B cell (primary cell): ENCODE measurements around the gene ICE2. TPM values are rescaled to one million over a fixed set of nuclear protein-coding genes. Genes with fewer than 3 reads are reported as not detected.

Source experiments
- ATAC-seq: fragments of 200-7000 bp; cut with Tn5 transposase; one replicate; pipeline ENCODE4 v1.10.0; 2021; ENCODE audit warnings: low read depth, mild to moderate bottlenecking, moderate number of reproducible peaks, moderate library complexity
- CTCF ChIA-PET: fragments of 350-600 bp; sonication (Branson Sonifier 250); formaldehyde crosslinking; loops from one replicate; lab custom pipeline; 2021; ENCODE audit warnings: antibody characterized with exemption, inconsistent platforms; lab: Charles Lee
- POLR2A ChIA-PET: fragments of 350-600 bp; sonication (Branson Sonifier 250); formaldehyde crosslinking; loops from one replicate; lab custom pipeline; 2021; ENCODE audit warnings: antibody characterized with exemption; lab: Charles Lee
- DNase-seq: peaks from one replicate; pipeline ENCODE4 v3.0.0; 2013
- H2AFZ ChIP-seq: 2 replicates; pipeline ENCODE4 v1.6.1; 2012; ENCODE audit warnings: mild to moderate bottlenecking, low read depth, low read length; ENCODE audit not compliant: insufficient read depth, poor library complexity, severe bottlenecking
- H3K27ac ChIP-seq, 2 donors: 1 replicate in 1 of 2; 2 replicates in 1 of 2; pipeline ENCODE4 v1.5.1; 2012 to 2013; ENCODE audit warnings: low read length in 2 of 2, mild to moderate bottlenecking in 2 of 2, moderate library complexity in 1 of 2
- H3K27me3 ChIP-seq, 4 experiments: fragments of 200-600 bp in 1 of 4; sonication (generic) in 1 of 4; replicated peaks in 1 of 4; 1 replicate in 2 of 4; 2 replicates in 2 of 4; pipeline versions ENCODE4 v1.6.1 to v1.7.0; 2013 to 2016; ENCODE audit warnings: low read length in 3 of 4, mild to moderate bottlenecking in 2 of 4, mixed read lengths in 1 of 4, moderate library complexity in 1 of 4; ENCODE audit not compliant: insufficient read depth in 4 of 4, control insufficient read depth in 3 of 4; ENCODE audit errors: control extremely low read depth in 1 of 4
- H3K36me3 ChIP-seq, 2 experiments: replicated peaks in 1 of 2; 1 replicate in 1 of 2; 2 replicates in 1 of 2; pipeline versions ENCODE4 v1.6.1 to v1.7.1; 2013; ENCODE audit warnings: low read length in 1 of 2; ENCODE audit not compliant: insufficient read depth in 2 of 2, control insufficient read depth in 1 of 2; ENCODE audit errors: control extremely low read depth in 1 of 2, extremely low read depth in 1 of 2
- H3K4me1 ChIP-seq, 2 donors: fragments of 200-600 bp in 1 of 2; sonication (generic) in 1 of 2; 1 replicate in 1 of 2; 2 replicates in 1 of 2; pipeline versions ENCODE4 v1.5.1 to v1.6.1; 2013 to 2017; ENCODE audit warnings: low read length in 2 of 2; ENCODE audit not compliant: control insufficient read depth in 2 of 2, insufficient read depth in 2 of 2
- H3K4me2 ChIP-seq: replicated peaks from 2 replicates; pipeline ENCODE3; 2012; ENCODE audit warnings: mild to moderate bottlenecking, low read depth, low read length; ENCODE audit not compliant: poor library complexity, severe bottlenecking
- H3K4me3 ChIP-seq, 5 experiments: fragments of 200-600 bp in 1 of 5; sonication (generic) in 1 of 5; 1 replicate in 3 of 5; 2 replicates in 2 of 5; pipeline versions ENCODE4 v1.5.1 to v1.7.0; 2011 to 2016; ENCODE audit warnings: low read length in 4 of 5, mild to moderate bottlenecking in 4 of 5, low read depth in 2 of 5, control low read depth in 1 of 5, moderate library complexity in 1 of 5; ENCODE audit not compliant: insufficient read depth in 1 of 5; ENCODE audit errors: control extremely low read depth in 1 of 5, extremely low read depth in 1 of 5
- H3K79me2 ChIP-seq: fragments of 200-600 bp; sonication (generic); one replicate; pipeline ENCODE4 v1.6.0; 2016; ENCODE audit warnings: low read length; ENCODE audit not compliant: control insufficient read depth, insufficient read depth
- H3K9ac ChIP-seq: fragments of 200-600 bp; sonication (generic); 2 replicates; pipeline ENCODE4 v1.6.1; 2017; ENCODE audit warnings: mild to moderate bottlenecking, low read length, moderate library complexity
- H3K9me3 ChIP-seq, 3 donors: one replicate each; pipeline versions ENCODE4 v1.6.1 to v1.7.1; 2013; ENCODE audit warnings: low read length in 2 of 3; ENCODE audit not compliant: control insufficient read depth in 2 of 3, insufficient read depth in 1 of 3; ENCODE audit errors: control extremely low read depth in 1 of 3
- H4K20me1 ChIP-seq: 2 replicates; pipeline ENCODE4 v1.6.0; 2012; ENCODE audit warnings: mild to moderate bottlenecking, low read length; ENCODE audit not compliant: insufficient read depth, control insufficient read depth, poor library complexity, severe bottlenecking
- H3K27ac Mint-ChIP-seq: one replicate; pipeline ENCODE4 v1.8.0; 2021; ENCODE audit warnings: mixed read lengths
- H3K27me3 Mint-ChIP-seq: one replicate; pipeline ENCODE4 v1.8.0; 2021; ENCODE audit warnings: mixed read lengths
- H3K4me1 Mint-ChIP-seq: one replicate; pipeline ENCODE4 v1.8.0; 2021; ENCODE audit warnings: mixed read lengths
- H3K4me3 Mint-ChIP-seq: one replicate; pipeline ENCODE4 v1.8.0; 2021; ENCODE audit warnings: mixed read lengths
- H3K9me3 Mint-ChIP-seq: one replicate; pipeline ENCODE4 v1.8.0; 2022; ENCODE audit warnings: mixed read lengths; ENCODE audit not compliant: insufficient read depth
- EZH2 ChIP-seq: IDR thresholded peaks from 2 replicates; pipeline ENCODE4 v1.6.1; 2012; ENCODE audit warnings: borderline replicate concordance, low read depth, mild to moderate bottlenecking, moderate library complexity, low read length; ENCODE audit not compliant: insufficient read depth, poor library complexity, severe bottlenecking
- WGBS: methylation state at CpG from one replicate; pipeline ENCODE4 v1.1.5; 2013; ENCODE audit warnings: missing lambda C conversion rate; ENCODE audit not compliant: insufficient coverage; 5-methylcytosine and 5-hydroxymethylcytosine counted together
- intact Hi-C: fragments of 100-400 bp; cut with micrococcal nuclease; formaldehyde crosslinking; loops from one replicate; pipeline ENCODE4 v1.10.0; 2022
- polyA plus RNA-seq: library from polyadenylated mRNA; depleted of rRNA; stranded (reverse); fragments of >200 nt; gene quantifications from 2 replicates; pipeline ENCODE4 v1.2.3, GENCODE V29; 2012
- total RNA-seq, 2 donors: library from RNA; stranded (reverse); fragments of 120-200 nt in 1 of 2; gene quantifications; 1 replicate in 1 of 2; 2 replicates in 1 of 2; pipeline versions ENCODE4 v1.2.3 to v1.2.4, GENCODE V29; 2013 to 2022
- TF ChIP-seq, protein P1 (sequence below): fragments of 200-600 bp; IDR thresholded peaks from one replicate; pipeline ENCODE4 v1.8.0; 2022; ENCODE audit warnings: antibody characterized with exemption, mild to moderate bottlenecking

Gene ICE2
- total and polyA plus RNA-seq, 2 donors (not counting 1 experiment from before 2014, with no cell fraction given): 19.0 to 71.2 TPM

DNA sequence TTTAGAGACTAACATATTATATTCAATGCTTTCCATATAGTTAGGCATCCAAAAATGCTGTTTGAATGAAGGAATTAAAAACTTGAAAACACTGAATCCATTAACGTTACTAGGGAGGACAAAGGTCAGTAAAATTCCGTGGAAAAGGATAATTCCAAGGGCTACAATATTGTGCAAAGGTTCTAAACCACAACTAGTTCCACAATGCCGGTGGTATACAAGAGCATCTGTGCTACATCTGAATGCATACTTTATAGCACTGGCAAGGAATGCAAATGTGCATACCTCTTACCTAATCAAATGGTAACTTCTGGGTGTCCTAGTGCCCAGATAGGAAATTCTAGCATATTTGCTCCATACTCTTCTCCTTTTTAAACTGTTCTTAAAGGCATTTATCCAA is 2.2 kb downstream of the ICE2 start:
- Histone ChIP-seq H3K4me2 (no peak overlapping the region), H3K9me3 (no peaks in the 10 kb centered on the region), H4K20me1 (peaks cover under 1% of the 10 kb centered on the region), H3K36me3 (peaks cover 8 to 29% of the 10 kb centered on the region in 2 experiments), H3K79me2 (peaks cover 76% of the 10 kb centered on the region), H3K27me3 (no peaks in the 10 kb centered on the region), H3K4me1 (peaks cover 23 to 28% of the 10 kb centered on the region in 2 donors), H3K9ac (no peak overlapping the region), H3K4me3 (no peak overlapping the region), H2AFZ (no peak overlapping the region), H3K27ac (no peak overlapping the region)
- no peak overlapping the region for H3K27ac Mint-ChIP-seq
- no peak for DNase-seq
- H3K4me3 Mint-ChIP-seq: no peak overlapping the region
- H3K4me1 Mint-ChIP-seq: peaks cover 49% of the 10 kb centered on the region
- H3K27me3 Mint-ChIP-seq: no peaks in the 10 kb centered on the region
- no peak for ATAC-seq
- POLR2A ChIA-PET: no interaction called here
- no peak for TF ChIP-seq EZH2
- TF ChIP-seq, protein P1, sequence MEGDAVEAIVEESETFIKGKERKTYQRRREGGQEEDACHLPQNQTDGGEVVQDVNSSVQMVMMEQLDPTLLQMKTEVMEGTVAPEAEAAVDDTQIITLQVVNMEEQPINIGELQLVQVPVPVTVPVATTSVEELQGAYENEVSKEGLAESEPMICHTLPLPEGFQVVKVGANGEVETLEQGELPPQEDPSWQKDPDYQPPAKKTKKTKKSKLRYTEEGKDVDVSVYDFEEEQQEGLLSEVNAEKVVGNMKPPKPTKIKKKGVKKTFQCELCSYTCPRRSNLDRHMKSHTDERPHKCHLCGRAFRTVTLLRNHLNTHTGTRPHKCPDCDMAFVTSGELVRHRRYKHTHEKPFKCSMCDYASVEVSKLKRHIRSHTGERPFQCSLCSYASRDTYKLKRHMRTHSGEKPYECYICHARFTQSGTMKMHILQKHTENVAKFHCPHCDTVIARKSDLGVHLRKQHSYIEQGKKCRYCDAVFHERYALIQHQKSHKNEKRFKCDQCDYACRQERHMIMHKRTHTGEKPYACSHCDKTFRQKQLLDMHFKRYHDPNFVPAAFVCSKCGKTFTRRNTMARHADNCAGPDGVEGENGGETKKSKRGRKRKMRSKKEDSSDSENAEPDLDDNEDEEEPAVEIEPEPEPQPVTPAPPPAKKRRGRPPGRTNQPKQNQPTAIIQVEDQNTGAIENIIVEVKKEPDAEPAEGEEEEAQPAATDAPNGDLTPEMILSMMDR: no peak
- intact Hi-C loops: loop anchor here (5.0 kb wide), 2 partner anchors 46 to 116 kb away; no protein-coding TSS in a partner anchor
- CTCF ChIA-PET: interaction anchor here (1.0 kb wide), 1 partner anchor 117 kb away, joined by 3 read pairs; no protein-coding TSS in a partner anchor
- 100% methylated on average over 3 of the region's 3 CpGs for WGBS
- no peaks in the 10 kb centered on the region for H3K9me3 Mint-ChIP-seq

DNA sequence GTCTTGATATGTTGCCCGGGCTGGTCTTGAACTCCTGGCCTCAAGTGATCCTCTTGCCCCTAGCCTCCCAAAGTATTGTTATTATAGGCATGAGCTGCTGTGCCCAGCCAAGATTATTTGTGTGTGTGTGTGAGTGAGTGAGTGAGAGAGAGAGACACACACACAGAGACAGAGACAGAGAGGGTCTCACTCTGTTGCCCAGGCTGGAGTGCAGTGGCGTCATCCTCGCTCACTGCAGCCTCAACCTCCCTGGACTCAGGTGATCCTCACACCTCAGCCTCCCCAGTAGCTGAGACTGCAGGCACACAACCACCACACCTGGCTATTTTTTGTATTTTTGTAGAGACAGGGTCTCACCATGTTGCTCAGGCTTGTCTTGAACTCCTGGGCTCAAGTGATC is 5.8 kb downstream of the ICE2 start:
- Histone ChIP-seq H3K4me3 (no peak overlapping the region), H4K20me1 (peaks cover 16% of the 10 kb centered on the region), H3K4me2 (no peak overlapping the region), H3K9ac (no peak overlapping the region), H3K36me3 (peaks cover 10 to 43% of the 10 kb centered on the region in 2 experiments), H3K79me2 (peaks cover 48% of the 10 kb centered on the region), H3K9me3 (no peaks in the 10 kb centered on the region), H3K4me1 (peaks cover 7 to 15% of the 10 kb centered on the region in 2 donors), H2AFZ (no peak overlapping the region), H3K27ac (no peak overlapping the region), H3K27me3 (no peaks in the 10 kb centered on the region)
- DNase-seq (no peak), ATAC-seq (no peak)
- Mint-ChIP-seq H3K4me3 (no peak overlapping the region), H3K27ac (no peak overlapping the region), H3K9me3 (no peaks in the 10 kb centered on the region), H3K4me1 (peaks cover 28% of the 10 kb centered on the region), H3K27me3 (no peaks in the 10 kb centered on the region)
- TF ChIP-seq, protein P1: no peak
- TF ChIP-seq EZH2: no peak
- ChIA-PET POLR2A (no interaction called here), CTCF (no interaction called here)
- WGBS: no CpG with 5 or more reads among the region's 3 CpGs
- intact Hi-C loops: no loop called here
